Tibial nerve (tissue), 4 donors: Measurements from ENCODE around the gene CYP46A1.

Experiments used
- EP300 ChIP-seq, 2 donors: sonication (generic); formaldehyde crosslinking; IDR thresholded peaks; one replicate each; pipeline ENCODE4 v1.6.1; 2017; ENCODE audit warnings: antibody characterized with exemption in 2 of 2, mild to moderate bottlenecking in 1 of 2
- POLR2A ChIP-seq, 2 donors: fragments of 450-650 bp; IDR thresholded peaks; one replicate each; pipeline ENCODE4 v1.6.1; 2017; ENCODE audit warnings: antibody characterized with exemption in 2 of 2, mild to moderate bottlenecking in 2 of 2, moderate library complexity in 2 of 2
- TF ChIP-seq, protein P1 (sequence below), 5 experiments: fragments of 200-600 bp in 3 of 5; fragments of 450-650 bp in 2 of 5; sonication (generic) in 3 of 5; IDR thresholded peaks; one replicate each; pipeline ENCODE4 v1.5.1; 2016 to 2019; ENCODE audit warnings: antibody characterized with exemption in 5 of 5, mild to moderate bottlenecking in 3 of 5, moderate library complexity in 2 of 5

DNA sequence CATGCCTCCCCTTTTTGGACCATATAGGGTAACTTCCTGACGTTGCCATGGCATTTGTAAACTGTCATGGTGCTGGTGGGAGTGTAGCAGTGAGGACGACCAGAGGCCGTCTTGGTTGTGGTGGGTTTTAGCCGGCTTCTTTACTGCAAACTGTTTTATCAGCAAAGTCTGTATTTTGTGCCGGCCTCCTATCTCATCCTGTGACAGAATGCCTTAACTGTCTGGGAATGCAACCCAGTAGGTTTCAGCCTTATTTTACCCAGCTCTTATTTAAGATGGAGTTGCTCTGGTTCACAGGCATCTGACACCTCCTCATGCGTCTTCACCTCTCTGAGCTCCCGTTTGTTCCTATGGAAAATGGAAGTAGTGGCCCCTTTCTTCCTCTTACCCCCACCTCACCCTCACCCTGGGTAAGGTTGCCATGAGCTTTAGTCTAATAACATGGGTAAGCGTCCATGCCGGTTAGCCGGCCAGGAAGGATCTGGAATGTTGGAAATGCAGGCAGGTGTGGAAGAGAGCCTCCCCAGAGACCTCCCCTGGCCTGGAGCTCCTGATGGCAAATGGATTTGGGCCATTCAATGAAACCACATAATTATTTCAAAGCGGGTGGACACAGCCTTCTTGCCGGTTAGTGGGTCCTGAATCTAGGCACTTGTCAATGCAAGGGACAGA lies 20.6 kb upstream of the CYP46A1 start:
- TF ChIP-seq, protein P1, sequence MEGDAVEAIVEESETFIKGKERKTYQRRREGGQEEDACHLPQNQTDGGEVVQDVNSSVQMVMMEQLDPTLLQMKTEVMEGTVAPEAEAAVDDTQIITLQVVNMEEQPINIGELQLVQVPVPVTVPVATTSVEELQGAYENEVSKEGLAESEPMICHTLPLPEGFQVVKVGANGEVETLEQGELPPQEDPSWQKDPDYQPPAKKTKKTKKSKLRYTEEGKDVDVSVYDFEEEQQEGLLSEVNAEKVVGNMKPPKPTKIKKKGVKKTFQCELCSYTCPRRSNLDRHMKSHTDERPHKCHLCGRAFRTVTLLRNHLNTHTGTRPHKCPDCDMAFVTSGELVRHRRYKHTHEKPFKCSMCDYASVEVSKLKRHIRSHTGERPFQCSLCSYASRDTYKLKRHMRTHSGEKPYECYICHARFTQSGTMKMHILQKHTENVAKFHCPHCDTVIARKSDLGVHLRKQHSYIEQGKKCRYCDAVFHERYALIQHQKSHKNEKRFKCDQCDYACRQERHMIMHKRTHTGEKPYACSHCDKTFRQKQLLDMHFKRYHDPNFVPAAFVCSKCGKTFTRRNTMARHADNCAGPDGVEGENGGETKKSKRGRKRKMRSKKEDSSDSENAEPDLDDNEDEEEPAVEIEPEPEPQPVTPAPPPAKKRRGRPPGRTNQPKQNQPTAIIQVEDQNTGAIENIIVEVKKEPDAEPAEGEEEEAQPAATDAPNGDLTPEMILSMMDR (IDR thresholded peaks at IDR 0.05): no peak
- TF ChIP-seq EP300 (IDR thresholded peaks at IDR 0.05): no peak
- no peak for TF ChIP-seq POLR2A (IDR thresholded peaks at IDR 0.05)
